Glutamatergic neuron (in vitro differentiated cells): ENCODE results near the gene MAGI1. TPM values are rescaled to one million over a fixed set of nuclear protein-coding genes. Genes with fewer than 3 reads are reported as not detected.

Experiments
- DNase-seq: peaks from one replicate; pipeline ENCODE4 v3.0.0; 2022
- H3K27ac Mint-ChIP-seq: one replicate; pipeline ENCODE4 v1.8.0; 2020; ENCODE audit warnings: mild to moderate bottlenecking, mixed read lengths, inconsistent platforms; ENCODE audit not compliant: unreplicated experiment
- H3K27me3 Mint-ChIP-seq: one replicate; pipeline ENCODE4 v1.8.0; 2020; ENCODE audit warnings: mild to moderate bottlenecking, moderate library complexity, mixed read lengths, inconsistent platforms; ENCODE audit not compliant: unreplicated experiment
- H3K36me3 Mint-ChIP-seq: one replicate; pipeline ENCODE4 v1.8.0; 2020; ENCODE audit warnings: mild to moderate bottlenecking, mixed read lengths, inconsistent platforms; ENCODE audit not compliant: unreplicated experiment
- H3K4me1 Mint-ChIP-seq: one replicate; pipeline ENCODE4 v1.8.0; 2020; ENCODE audit warnings: mild to moderate bottlenecking, low read depth, mixed read lengths, inconsistent platforms; ENCODE audit not compliant: unreplicated experiment
- H3K4me3 Mint-ChIP-seq: one replicate; pipeline ENCODE4 v1.8.0; 2020; ENCODE audit warnings: mild to moderate bottlenecking, mixed read lengths, inconsistent platforms; ENCODE audit not compliant: unreplicated experiment
- H3K9me3 Mint-ChIP-seq: one replicate; pipeline ENCODE4 v1.8.0; 2020; ENCODE audit warnings: mild to moderate bottlenecking, moderate library complexity, mixed read lengths, inconsistent platforms; ENCODE audit not compliant: unreplicated experiment
- CTCF ChIP-seq: fragments of 200-600 bp; sonication (generic); IDR thresholded peaks from one replicate; pipeline ENCODE4 v1.5.0; 2021; ENCODE audit not compliant: partially characterized antibody, unreplicated experiment
- total RNA-seq: library from RNA; stranded (reverse); fragmentation: NEBNext Ultra II Directional; extraction: Animal tissue kit (Norgen Biotek cat#: 25700); gene quantifications from one replicate; pipeline ENCODE4 v1.2.1, GENCODE V29; 2021; ENCODE audit not compliant: unreplicated experiment

The MAGI1 gene
- total RNA-seq, 1 donor from 2014 or later, result 46.5 TPM

DNA sequence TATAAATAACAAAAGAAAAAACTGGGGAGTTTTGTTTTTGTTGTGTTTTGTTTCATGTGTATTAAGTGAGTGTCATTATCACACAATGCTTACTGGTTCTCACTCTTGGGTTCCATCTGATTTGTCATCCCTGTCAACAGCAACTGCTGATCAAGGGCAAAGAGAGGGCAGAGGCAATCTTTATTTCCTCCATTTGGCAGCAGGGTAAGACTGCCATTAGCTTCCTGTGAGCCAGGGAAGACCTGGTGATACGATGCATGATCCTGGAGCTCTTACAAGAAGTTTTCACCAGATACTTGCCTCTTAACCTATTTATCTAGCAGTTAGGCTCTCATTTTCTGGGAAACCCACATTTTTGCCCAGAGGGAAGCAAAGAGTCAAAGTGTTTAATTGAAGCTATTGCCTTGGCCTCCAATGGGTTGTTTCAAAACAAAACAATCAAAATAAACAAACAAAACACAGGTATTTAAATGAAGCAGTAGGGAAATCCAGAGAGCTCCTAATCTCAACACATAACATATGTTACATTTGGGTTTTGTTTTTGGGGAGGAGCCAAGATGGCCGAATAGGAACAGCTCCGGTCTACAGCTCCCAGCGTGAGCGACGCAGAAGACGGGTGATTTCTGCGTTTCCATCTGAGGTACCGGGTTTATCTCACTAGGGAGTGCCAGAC, 529.8 kb downstream of the MAGI1 start:
- H3K27me3 Mint-ChIP-seq, result no peaks in the 10 kb centered on the region
- no peak for TF ChIP-seq CTCF
- H3K27ac Mint-ChIP-seq, result peak overlapping the region; percentile 70
- peak overlapping the region; percentile 52 for H3K4me3 Mint-ChIP-seq
- H3K9me3 Mint-ChIP-seq, result no peaks in the 10 kb centered on the region
- no peak for DNase-seq
- H3K36me3 Mint-ChIP-seq, result peaks cover 22% of the 10 kb centered on the region
- peaks cover 3% of the 10 kb centered on the region for H3K4me1 Mint-ChIP-seq

GRCh38 chr3:65507437-65507836, 531.3 kb downstream of the MAGI1 start:
- H3K27ac Mint-ChIP-seq, result no peak overlapping the region
- no peaks in the 10 kb centered on the region for H3K27me3 Mint-ChIP-seq
- DNase-seq, result no peak
- TF ChIP-seq CTCF, result no peak
- H3K9me3 Mint-ChIP-seq, result no peaks in the 10 kb centered on the region
- peaks cover 3% of the 10 kb centered on the region for H3K4me1 Mint-ChIP-seq
- H3K36me3 Mint-ChIP-seq, result peaks cover 22% of the 10 kb centered on the region
- no peak overlapping the region for H3K4me3 Mint-ChIP-seq

- TF ChIP-seq CTCF, result no peak
- H3K36me3 Mint-ChIP-seq, result peaks cover 18% of the 10 kb centered on the region
- no peak overlapping the region for H3K4me3 Mint-ChIP-seq
- no peaks in the 10 kb centered on the region for H3K9me3 Mint-ChIP-seq
- no peak for DNase-seq
- H3K4me1 Mint-ChIP-seq, result peaks cover 11% of the 10 kb centered on the region
- H3K27me3 Mint-ChIP-seq, result no peaks in the 10 kb centered on the region
- no peak overlapping the region for H3K27ac Mint-ChIP-seq
Measured at GRCh38 chr3:65503776-65504175, 534.9 kb downstream of the MAGI1 start.

DNA sequence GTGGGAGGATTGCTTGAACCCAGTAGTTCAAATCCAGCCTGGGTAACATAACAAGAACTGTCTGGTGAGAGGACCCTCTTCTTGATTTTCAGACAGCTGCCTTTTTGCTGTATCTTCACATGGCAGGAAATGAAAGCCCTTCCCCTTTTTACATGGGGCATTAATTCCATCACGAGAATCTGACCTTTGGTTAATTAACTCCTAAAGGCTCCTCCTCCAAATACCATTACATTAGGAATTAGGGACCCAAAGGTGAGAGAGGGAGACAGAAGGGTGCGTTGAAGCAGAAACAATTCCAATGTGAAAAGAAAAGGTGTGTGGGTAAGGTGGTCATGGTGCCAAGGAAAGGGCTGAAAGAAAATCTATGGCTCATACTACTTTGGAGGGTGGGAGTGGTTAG, 536.2 kb downstream of the MAGI1 start:
- Mint-ChIP-seq H3K27ac (no peak overlapping the region), H3K4me3 (no peak overlapping the region), H3K4me1 (peaks cover 17% of the 10 kb centered on the region)

More for the DNA sequence above, 536.2 kb downstream of the MAGI1 start:
- Mint-ChIP-seq H3K9me3 (peaks cover 2% of the 10 kb centered on the region), H3K36me3 (peaks cover 12% of the 10 kb centered on the region), H3K27me3 (peaks cover 3% of the 10 kb centered on the region)
- DNase-seq, result no peak
- no peak for TF ChIP-seq CTCF
